Glutamatergic neuron (in vitro differentiated cells): ENCODE data around the gene HGD. TPM values are rescaled to one million over a fixed set of nuclear protein-coding genes. Genes with fewer than 3 reads are reported as not detected.
"Not testable (repeated sequence)": the region's sequence is repeated elsewhere in the genome, so short reads cannot be mapped to it uniquely, and the experiment has no call there.

Source experiments
- DNase-seq: peaks from one replicate; pipeline ENCODE4 v3.0.0; 2022
- H3K27ac Mint-ChIP-seq: one replicate; pipeline ENCODE4 v1.8.0; 2020; ENCODE audit warnings: mild to moderate bottlenecking, mixed read lengths, inconsistent platforms; ENCODE audit not compliant: unreplicated experiment
- H3K27me3 Mint-ChIP-seq: one replicate; pipeline ENCODE4 v1.8.0; 2020; ENCODE audit warnings: mild to moderate bottlenecking, moderate library complexity, mixed read lengths, inconsistent platforms; ENCODE audit not compliant: unreplicated experiment
- H3K36me3 Mint-ChIP-seq: one replicate; pipeline ENCODE4 v1.8.0; 2020; ENCODE audit warnings: mild to moderate bottlenecking, mixed read lengths, inconsistent platforms; ENCODE audit not compliant: unreplicated experiment
- H3K4me1 Mint-ChIP-seq: one replicate; pipeline ENCODE4 v1.8.0; 2020; ENCODE audit warnings: mild to moderate bottlenecking, low read depth, mixed read lengths, inconsistent platforms; ENCODE audit not compliant: unreplicated experiment
- H3K4me3 Mint-ChIP-seq: one replicate; pipeline ENCODE4 v1.8.0; 2020; ENCODE audit warnings: mild to moderate bottlenecking, mixed read lengths, inconsistent platforms; ENCODE audit not compliant: unreplicated experiment
- H3K9me3 Mint-ChIP-seq: one replicate; pipeline ENCODE4 v1.8.0; 2020; ENCODE audit warnings: mild to moderate bottlenecking, moderate library complexity, mixed read lengths, inconsistent platforms; ENCODE audit not compliant: unreplicated experiment
- CTCF ChIP-seq: fragments of 200-600 bp; sonication (generic); IDR thresholded peaks from one replicate; pipeline ENCODE4 v1.5.0; 2021; ENCODE audit not compliant: partially characterized antibody, unreplicated experiment
- long read RNA-seq: library from polyadenylated mRNA; unstranded; transcript quantifications from one replicate; pipeline ENCODE4 v2.0.0, GENCODE V29; 2020; ENCODE audit not compliant: unreplicated experiment
- total RNA-seq: library from RNA; stranded (reverse); fragmentation: NEBNext Ultra II Directional; extraction: Animal tissue kit (Norgen Biotek cat#: 25700); gene quantifications from one replicate; pipeline ENCODE4 v1.2.1, GENCODE V29; 2021; ENCODE audit not compliant: unreplicated experiment

The HGD gene
- not detected for total RNA-seq
- long read RNA-seq = 0 reads

- H3K4me1 Mint-ChIP-seq = peaks cover 25% of the 10 kb centered on the region
- H3K27ac Mint-ChIP-seq = no peak within 1 kb of the TSS
- no peak within 1 kb of the TSS for H3K4me3 Mint-ChIP-seq
- TF ChIP-seq CTCF = no peak
- peaks cover 4% of the 10 kb centered on the region for H3K36me3 Mint-ChIP-seq
- peaks cover 1% of the 10 kb centered on the region for H3K27me3 Mint-ChIP-seq
- DNase-seq = no peak
- no peaks in the 10 kb centered on the region for H3K9me3 Mint-ChIP-seq
These were observed at the start of gene HGD for GRCh38 chr3:120682095-120682681. TSS of gene HGD (minus strand) at chr3:120682239. CDS start at chr3:120682111, 128 bp downstream.

- peaks cover 8% of the 10 kb centered on the region for H3K36me3 Mint-ChIP-seq
- H3K27me3 Mint-ChIP-seq = no peaks in the 10 kb centered on the region
- TF ChIP-seq CTCF = no peak
- peaks cover 7% of the 10 kb centered on the region for H3K9me3 Mint-ChIP-seq
- H3K27ac Mint-ChIP-seq = no peak overlapping the region
- no peak overlapping the region for H3K4me3 Mint-ChIP-seq
- H3K4me1 Mint-ChIP-seq = no peaks in the 10 kb centered on the region
- DNase-seq = no peak
These were observed 48.8 kb upstream of the HGD start for GRCh38 chr3:120730576-120731542.

- Mint-ChIP-seq H3K36me3 (no peaks in the 10 kb centered on the region), H3K9me3 (peaks cover 2% of the 10 kb centered on the region), H3K4me3 (no peak overlapping the region), H3K27me3 (no peaks in the 10 kb centered on the region), H3K27ac (no peak overlapping the region), H3K4me1 (no peaks in the 10 kb centered on the region)
- TF ChIP-seq CTCF = no peak
- DNase-seq = no peak
These were observed 44.8 kb upstream of the HGD start for GRCh38 chr3:120726791-120727190.

- H3K4me1 Mint-ChIP-seq, H3K9me3 Mint-ChIP-seq, H3K36me3 Mint-ChIP-seq, H3K27me3 Mint-ChIP-seq: not testable (repeated sequence)
- Mint-ChIP-seq H3K4me3 (peak overlapping the region; percentile 58), H3K27ac (peak overlapping the region; percentile 91)
- DNase-seq = peak; percentile 63
These were observed 37.3 kb upstream of the HGD start for GRCh38 chr3:120719167-120719834.

- no peaks in the 10 kb centered on the region for H3K4me1 Mint-ChIP-seq
- no peak for TF ChIP-seq CTCF
- H3K9me3 Mint-ChIP-seq = no peaks in the 10 kb centered on the region
- no peaks in the 10 kb centered on the region for H3K36me3 Mint-ChIP-seq
- no peak overlapping the region for H3K4me3 Mint-ChIP-seq
- H3K27ac Mint-ChIP-seq = no peak overlapping the region
- no peak for DNase-seq
- no peaks in the 10 kb centered on the region for H3K27me3 Mint-ChIP-seq
These were observed 31.2 kb upstream of the HGD start for GRCh38 chr3:120713262-120713661.
